HG03521 (cell line): ENCODE results near the gene OR2J3.
"Not testable (repeated sequence)": the region's sequence is repeated elsewhere in the genome, so short reads cannot be mapped to it uniquely, and the experiment has no call there.

Source experiments
- ATAC-seq: cut with Tn5 transposase; IDR thresholded peaks from one replicate; pipeline ENCODE4 v1.9.1; 2021; ENCODE audit warnings: mild to moderate bottlenecking, moderate library complexity; ENCODE audit not compliant: unreplicated experiment

The OR2J3 gene

GRCh38 chr6:29107758-29108157 is at the start of gene OR2J3:
TSS of gene OR2J3 (plus strand) at chr6:29108058. CDS start at chr6:29111891, 3,833 bp downstream.
- no peak for ATAC-seq

DNA sequence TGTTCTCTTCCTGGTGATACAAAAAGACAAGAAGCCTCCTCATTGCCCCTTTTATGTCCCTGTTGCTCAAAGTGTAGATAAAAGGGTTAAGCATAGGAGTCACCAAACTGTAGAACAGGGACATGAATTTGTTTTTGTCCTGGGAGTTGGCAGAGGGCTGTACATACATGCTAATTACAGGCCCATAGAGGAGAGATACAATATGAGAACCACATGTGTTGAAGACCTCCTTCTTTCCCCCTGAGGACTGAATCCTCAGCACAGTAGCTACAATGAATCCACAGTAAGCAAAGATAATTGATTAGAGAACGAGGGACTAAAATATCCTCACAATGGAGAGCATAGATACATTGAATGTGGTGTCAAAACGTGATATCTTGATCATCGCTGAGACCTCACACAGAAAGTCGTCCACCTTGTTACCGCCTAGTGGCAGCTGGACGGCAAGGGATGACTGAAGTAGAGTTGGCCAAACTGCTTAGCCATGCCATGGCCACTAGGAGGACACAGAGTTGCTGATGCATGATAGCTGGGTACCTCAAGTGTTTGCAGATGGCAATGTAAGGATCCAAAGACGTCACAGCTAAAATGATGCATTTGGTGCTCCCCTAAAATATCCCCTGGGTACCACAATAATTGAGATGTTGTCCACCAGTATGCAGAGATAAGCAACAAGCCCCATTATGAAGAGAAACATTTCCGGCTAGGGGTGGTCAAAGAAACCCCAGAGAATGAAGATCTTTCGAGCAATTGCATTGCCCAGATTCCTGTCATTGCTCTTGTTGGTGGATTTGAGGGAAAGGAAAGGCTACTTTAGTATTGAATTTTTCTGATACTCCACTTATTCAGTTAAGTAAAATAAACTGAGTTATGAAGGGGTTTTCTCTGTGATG is 35.8 kb upstream of the OR2J3 start:
- no peak for ATAC-seq

DNA sequence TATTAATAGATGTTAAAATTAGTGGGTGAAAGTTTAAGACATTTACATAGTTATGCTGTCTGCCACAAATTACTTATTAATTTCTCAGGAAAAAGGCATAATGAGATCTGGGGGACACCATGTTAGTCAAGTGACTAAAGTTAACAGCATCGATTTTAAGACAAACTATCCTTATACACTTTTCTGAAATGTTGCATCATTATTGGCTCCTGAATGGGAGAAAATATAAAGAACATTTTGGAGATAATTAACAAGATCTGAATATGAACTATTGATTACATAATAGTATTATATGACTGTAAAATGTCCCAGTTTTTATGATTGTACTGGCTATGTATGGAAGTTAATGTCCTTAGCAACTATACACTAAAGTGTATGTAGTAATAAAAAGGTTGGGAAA is 28.7 kb upstream of the OR2J3 start:
- ATAC-seq, result no peak

DNA sequence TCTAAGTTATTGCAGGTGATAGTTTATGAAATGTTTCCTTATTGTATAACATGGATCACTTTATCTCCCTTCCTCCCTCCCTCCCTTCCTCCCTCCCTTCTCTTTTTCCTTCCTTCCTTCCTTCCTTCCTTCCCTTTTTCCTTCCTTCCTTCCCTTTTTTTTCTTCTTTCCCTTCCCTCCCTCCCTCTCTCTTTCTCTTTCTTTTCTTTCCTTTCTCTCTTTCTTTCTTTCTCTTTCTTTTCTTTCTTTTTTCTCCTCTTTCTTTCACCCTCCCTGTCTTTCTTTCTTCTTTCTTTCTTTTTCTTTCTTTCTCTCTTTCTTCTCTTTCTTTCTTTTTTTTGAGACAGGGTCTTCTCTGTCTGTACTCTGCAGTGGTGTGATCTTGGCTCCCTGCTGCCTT is 26.5 kb upstream of the OR2J3 start:
- ATAC-seq, result no peak

DNA sequence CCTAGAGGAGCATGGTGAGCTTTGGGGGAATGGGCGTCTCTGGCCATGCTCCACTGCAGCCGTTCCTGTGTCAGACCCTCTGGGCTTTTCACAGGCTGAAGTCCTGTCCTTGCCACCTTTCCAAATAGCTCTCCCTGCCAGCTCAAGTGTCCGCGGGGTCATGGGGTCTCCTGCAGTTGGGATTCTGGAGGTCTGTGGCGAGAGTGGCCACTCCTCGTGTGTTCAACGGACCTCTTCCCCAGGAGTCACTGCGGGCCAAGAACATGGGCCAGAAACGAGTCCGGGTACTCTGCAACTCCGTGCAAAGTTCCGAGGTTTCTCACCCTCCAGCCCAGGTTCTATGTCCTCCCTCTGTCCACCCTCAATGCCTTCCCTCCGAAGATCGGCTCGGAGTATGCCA is 25.4 kb upstream of the OR2J3 start:
- ATAC-seq, result no peak

GRCh38 chr6:29087213-29087612 is 20.6 kb upstream of the OR2J3 start, which contains the start of gene OR2B3:
TSS of gene OR2B3 (minus strand) at chr6:29087313. CDS start at chr6:29087248, 65 bp downstream.
- no peak for ATAC-seq

DNA sequence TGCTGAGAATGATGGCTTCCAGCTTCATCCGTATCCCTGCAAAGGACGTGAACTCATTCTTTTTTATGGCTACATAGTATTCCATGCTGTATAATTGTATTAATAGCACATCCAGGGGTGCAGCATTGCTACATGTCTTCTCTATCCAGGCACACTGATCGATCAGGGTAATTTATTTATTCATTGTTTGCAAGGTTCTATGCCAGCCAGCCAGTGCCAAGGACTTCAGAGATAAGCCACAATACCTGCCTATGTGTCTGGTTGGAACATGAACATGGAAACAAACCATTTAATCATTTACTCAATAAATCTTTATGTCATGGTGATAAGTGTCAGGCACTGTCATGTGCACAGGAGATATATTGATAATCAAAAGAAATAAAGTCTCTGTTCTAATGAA is 14.9 kb upstream of the OR2J3 start:
- no peak for ATAC-seq

- ATAC-seq, result no peak
These were observed 10.1 kb upstream of the OR2J3 start for GRCh38 chr6:29097803-29098202.

DNA sequence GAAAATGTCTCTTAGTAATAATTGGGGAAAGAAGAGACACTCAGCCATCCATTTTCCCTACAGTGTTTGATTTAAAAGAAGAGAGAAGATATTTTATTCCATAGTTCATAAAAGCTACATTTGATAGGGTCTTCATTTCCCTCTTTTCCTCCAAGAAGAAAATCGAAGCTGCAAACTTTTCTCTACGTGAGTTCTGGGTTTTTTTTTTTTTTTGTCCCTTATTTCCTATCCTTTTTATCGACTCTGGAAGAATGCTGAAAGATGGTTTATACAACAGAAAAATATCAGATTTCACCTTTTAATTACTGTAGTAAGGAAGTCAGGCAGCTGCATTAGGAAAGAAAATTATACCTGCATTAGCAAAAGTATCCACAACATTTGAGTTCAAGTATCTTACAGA is 8.7 kb upstream of the OR2J3 start, which contains the start of gene OR2J1:
Gene OR2J1, plus strand, starts transcription at position 301 of the 400 bp plus-strand sequence. CDS start 1,453 bp downstream, outside the sequence.
- ATAC-seq, result no peak

GRCh38 chr6:29112135-29112534 is 4.3 kb downstream of the OR2J3 start:
- ATAC-seq, result no peak

DNA sequence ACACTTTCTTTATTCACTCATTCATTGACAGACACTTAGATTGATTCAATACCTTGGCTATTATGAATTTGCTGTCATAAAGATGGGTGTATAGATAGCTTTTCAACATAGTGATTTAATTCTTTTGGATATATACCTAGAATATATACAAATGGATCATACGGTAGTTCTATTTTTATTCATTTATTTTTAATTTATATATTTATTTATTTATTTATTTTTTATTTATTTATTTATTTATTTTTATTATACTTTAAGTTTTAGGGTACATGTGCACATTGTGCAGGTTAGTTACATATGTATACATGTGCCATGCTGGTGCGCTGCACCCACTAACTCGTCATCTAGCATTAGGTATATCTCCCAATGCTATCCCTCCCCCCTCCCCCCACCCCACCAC is 7.1 kb downstream of the OR2J3 start:
- not testable (repeated sequence) for ATAC-seq

DNA sequence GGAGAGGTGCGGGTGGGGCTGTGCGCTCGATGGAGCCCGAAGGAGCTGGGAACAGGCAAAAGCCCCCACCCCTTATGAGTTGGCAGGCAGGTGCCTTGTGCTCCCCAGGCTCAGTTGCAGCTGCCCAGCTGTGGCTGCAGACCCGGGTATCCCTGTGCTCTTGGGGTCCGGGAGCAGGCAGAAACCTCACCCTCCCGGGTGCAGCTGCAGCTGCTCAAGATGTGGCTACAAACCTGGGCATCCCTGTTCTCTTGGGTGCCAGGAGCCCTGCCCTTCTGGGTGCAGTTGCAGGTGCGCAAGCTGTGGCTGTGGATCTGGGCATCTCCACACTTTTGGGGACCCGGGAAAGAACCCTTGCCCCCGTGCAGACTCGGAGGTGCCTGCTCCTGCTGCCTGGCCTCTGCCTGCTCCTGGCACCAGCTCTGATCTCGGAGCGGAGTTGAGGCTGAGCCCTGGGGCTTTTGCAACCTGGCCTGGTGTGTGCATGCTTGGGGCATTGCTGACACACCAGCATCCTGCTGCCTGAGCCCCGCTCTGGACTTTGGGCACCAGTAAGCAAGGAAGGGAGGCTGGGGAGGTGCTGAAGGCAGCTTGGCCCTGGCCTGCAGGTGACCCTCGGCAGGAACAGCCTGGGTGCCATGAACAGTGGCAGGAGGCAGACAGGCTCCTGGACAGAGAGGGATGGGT is 21.6 kb downstream of the OR2J3 start:
- no peak for ATAC-seq

- ATAC-seq, result no peak
These were observed 22.8 kb downstream of the OR2J3 start for GRCh38 chr6:29130644-29131043.

DNA sequence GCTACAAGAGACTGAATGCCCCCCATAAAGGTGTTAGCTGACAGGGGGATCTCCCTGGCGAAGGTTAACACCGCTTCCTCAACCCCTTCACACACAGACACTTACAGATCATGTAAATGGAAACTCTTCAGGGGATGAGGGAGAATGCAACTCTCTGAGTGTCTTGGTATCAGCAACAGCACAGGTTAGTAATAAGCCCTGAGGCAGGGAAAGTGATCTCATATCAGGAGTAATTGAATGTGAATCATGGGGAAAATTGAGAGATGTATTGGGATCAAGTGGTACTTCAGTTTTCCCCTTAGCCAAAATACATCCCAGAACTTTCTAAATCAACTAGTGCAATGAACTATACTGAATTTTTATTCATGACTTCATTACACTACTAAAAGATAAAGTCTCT is 23.8 kb downstream of the OR2J3 start:
- ATAC-seq, result no peak

- no peak for ATAC-seq
These were observed 29.9 kb downstream of the OR2J3 start for GRCh38 chr6:29137724-29138123.

DNA sequence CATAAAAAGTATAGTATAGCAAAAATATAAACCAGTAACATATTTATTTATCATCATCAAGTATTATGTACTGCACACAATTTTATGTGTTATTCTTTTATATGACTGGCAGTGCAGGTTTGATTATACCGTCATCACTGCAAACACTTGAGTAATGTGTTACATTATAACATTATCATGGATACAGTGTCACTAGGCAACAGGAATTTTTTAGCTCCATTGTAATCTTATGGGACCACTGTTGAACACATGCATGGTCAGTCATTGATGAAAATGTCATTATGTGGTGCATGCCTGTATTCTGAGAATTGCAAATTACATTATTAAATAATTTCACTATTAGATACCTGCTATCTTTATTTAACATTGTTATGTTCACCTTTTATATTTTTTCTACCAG is 33.7 kb downstream of the OR2J3 start:
- ATAC-seq, result no peak

DNA sequence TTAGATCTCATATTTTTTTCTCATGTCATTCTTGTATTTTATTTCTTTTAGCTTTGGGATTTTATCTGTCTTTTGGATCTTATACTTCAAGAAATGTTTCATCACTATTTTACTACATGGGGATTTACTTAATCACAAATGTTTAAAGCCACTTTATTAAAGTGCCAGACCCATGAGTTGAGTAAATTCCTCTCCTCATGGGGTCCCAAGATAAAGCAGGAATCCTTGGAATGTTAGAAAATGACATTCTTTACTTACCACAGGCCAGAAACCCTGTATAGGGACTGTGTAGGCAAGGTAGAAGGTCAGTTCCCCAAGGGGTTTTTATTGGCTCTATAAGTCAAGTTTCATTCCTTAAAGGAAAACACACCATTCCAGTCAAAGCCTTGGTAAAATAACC is 34.5 kb downstream of the OR2J3 start:
- ATAC-seq, result no peak

GRCh38 chr6:29146179-29146578 is 38.3 kb downstream of the OR2J3 start:
- ATAC-seq, result no peak

GRCh38 chr6:29147074-29147473 is 39.2 kb downstream of the OR2J3 start:
- no peak for ATAC-seq

GRCh38 chr6:29149444-29149843 is 41.6 kb downstream of the OR2J3 start:
- ATAC-seq, result not testable (repeated sequence)

DNA sequence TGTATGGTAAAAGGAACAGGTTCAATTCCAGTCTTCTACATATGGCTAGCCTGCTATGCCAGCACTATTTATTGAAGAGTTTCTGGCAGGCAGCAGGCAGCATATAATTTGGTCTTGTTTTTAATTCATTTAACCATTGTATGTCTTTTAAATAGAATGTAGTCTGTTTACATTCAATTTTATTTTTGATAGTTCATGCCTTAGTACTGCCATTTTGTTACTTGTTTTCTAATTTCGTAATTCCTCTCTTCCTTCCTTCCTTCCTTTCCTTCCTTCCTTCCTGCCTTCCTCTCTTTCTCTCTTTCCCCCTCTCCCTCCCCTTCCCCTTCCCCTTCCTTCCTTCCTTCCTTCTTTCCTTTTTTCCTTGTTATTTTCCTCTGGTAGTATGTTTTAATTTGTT is 45.2 kb downstream of the OR2J3 start:
- no peak for ATAC-seq

GRCh38 chr6:29155182-29155581 is 47.3 kb downstream of the OR2J3 start:
- ATAC-seq, result not testable (repeated sequence)
